B cell (primary cell): ENCODE data around the gene EPHA7.

Experiments used
- CTCF ChIP-seq: fragments of 200-600 bp; IDR thresholded peaks from one replicate; pipeline ENCODE4 v1.8.0; 2022; ENCODE audit warnings: antibody characterized with exemption, mild to moderate bottlenecking
- EZH2 ChIP-seq: IDR thresholded peaks from 2 replicates; pipeline ENCODE4 v1.6.1; 2012; ENCODE audit warnings: borderline replicate concordance, low read depth, mild to moderate bottlenecking, moderate library complexity, low read length; ENCODE audit not compliant: insufficient read depth, poor library complexity, severe bottlenecking

- no peak for TF ChIP-seq CTCF
- no peak for TF ChIP-seq EZH2
These were observed 34.6 kb upstream of the EPHA7 start for GRCh38 chr6:93453956-93454355.
